ENCODE results near the gene BANF1.

DNA sequence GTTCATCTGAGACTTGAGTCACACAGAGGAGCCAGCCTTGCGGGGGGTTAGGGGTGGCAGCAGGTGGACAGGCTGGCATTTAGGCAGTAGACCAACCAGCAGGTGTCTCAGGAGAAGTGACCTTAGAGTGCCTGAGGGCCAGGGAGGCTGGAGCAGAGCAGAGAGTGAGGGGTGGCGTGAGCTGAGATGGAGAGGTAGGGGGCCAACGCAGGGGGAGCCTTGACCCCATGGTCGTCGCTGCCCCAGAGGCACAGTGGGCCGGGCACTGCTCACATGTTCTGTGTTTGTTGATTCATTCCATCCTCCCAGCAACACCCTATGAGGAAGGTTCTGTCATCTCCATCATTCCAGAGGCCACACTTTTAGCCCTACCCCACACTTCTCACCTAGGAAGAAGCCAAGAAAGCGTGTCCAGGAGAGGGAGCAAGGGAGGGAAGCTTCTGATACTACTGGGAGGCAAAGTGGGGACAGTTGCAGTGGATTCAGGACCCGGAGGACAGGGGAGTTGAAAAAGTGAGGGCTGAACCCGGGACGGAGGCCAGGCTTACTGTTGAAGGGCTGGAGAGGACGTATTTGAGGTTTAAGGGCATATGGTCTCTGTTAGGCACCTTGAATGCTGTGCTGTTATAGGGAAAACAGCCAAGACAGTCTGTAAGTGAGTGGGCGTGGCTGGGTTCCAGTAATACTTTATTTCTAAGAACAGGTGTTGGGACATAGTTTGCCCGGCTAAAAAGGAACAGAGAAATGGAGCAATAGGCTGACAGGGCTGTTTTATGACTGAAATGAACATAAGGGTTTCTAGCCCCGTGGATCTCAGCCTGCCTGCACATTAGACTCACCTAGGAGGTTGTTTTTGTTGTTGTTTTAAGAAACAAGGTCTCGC, 33.5 kb upstream of the BANF1 start:
- no peak for TF ChIP-seq POLR2AphosphoS5 (IDR thresholded peaks at IDR 0.05; ENCODE audit: insufficient read depth, low read depth, low read length)
- TF ChIP-seq, protein P1, sequence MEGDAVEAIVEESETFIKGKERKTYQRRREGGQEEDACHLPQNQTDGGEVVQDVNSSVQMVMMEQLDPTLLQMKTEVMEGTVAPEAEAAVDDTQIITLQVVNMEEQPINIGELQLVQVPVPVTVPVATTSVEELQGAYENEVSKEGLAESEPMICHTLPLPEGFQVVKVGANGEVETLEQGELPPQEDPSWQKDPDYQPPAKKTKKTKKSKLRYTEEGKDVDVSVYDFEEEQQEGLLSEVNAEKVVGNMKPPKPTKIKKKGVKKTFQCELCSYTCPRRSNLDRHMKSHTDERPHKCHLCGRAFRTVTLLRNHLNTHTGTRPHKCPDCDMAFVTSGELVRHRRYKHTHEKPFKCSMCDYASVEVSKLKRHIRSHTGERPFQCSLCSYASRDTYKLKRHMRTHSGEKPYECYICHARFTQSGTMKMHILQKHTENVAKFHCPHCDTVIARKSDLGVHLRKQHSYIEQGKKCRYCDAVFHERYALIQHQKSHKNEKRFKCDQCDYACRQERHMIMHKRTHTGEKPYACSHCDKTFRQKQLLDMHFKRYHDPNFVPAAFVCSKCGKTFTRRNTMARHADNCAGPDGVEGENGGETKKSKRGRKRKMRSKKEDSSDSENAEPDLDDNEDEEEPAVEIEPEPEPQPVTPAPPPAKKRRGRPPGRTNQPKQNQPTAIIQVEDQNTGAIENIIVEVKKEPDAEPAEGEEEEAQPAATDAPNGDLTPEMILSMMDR (IDR thresholded peaks at IDR 0.05; ENCODE audit: extremely low read depth in 1 of 2, insufficient read depth in 1 of 2, low read depth in 1 of 2, low read length in 2 of 2), result no peak
- no peak for TF ChIP-seq POLR2A (IDR thresholded peaks at IDR 0.05; ENCODE audit: low read depth, low read length)

Measured in endothelial cell of umbilical vein (primary cell).